Adipocyte (in vitro differentiated cells): ENCODE results near the gene BCAS3.
A peak's percentile ranks its signal among the peaks of the same experiment; 100 is the strongest.
"Not testable (repeated sequence)": the region's sequence is repeated elsewhere in the genome, so short reads cannot be mapped to it uniquely, and the experiment has no call there.

Experiments used
- DNase-seq: peaks from one replicate; pipeline ENCODE4 v3.0.0-alpha.2; 2015; ENCODE audit warnings: low read depth
- H3K27me3 ChIP-seq: replicated peaks from 2 replicates; pipeline ENCODE4 v1.7.0; 2013; ENCODE audit warnings: mild to moderate bottlenecking, low read length, moderate library complexity; ENCODE audit not compliant: control insufficient read depth, insufficient read depth
- H3K36me3 ChIP-seq: 2 replicates; pipeline ENCODE4 v1.7.0; 2013; ENCODE audit warnings: low read length, mild to moderate bottlenecking, moderate library complexity; ENCODE audit not compliant: control insufficient read depth, insufficient read depth, severe bottlenecking
- H3K4me1 ChIP-seq: 2 replicates; pipeline ENCODE4 v1.7.0; 2013; ENCODE audit warnings: mild to moderate bottlenecking, low read length, moderate library complexity; ENCODE audit not compliant: control insufficient read depth, insufficient read depth
- H3K4me3 ChIP-seq: 2 replicates; pipeline ENCODE4 v1.7.0; 2013; ENCODE audit warnings: mild to moderate bottlenecking, low read length, moderate library complexity
- H3K9ac ChIP-seq: 2 replicates; pipeline ENCODE4 v1.7.0; 2013; ENCODE audit warnings: mild to moderate bottlenecking, low read length, moderate library complexity
- H3K9me3 ChIP-seq: 2 replicates; pipeline ENCODE4 v1.7.0; 2013; ENCODE audit warnings: mild to moderate bottlenecking, low read length, moderate library complexity; ENCODE audit not compliant: control insufficient read depth

The BCAS3 gene

DNA sequence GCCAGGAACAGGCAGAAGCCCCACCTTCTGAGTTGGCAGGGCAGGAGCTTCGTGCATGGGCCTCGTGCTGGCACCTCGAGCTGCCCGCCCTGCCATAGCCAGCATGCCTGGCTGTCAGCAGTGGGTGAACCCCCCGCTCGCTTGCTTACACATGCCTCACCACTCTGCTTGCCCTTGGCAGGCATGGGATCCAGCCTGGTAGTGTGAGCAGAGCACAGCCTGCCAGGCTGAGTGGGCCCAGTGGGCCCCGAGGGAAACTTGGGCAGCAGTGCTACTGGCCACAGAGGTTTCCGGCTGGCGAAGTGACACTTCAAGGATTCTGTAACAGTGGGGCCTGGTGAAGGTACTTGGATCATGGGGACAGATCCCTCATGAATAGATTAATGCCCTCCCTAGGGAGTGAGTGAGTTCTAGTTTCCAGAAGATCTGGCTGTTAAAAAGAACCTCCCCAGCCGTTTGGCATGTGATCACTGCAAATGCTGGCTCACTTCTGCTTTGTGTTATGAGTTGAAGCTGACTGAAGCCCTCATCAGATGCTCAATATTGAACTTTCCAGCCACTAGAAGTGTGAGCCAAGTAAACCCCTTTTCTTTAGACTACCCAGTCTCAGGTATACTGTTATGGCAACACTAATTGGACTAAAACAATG lies 114.7 kb downstream of the BCAS3 start:
- Histone ChIP-seq H3K9ac (no peak overlapping the region), H3K9me3 (no peaks in the 10 kb centered on the region), H3K27me3 (no peaks in the 10 kb centered on the region), H3K4me1 (peaks cover 4% of the 10 kb centered on the region), H3K36me3 (no peaks in the 10 kb centered on the region), H3K4me3 (no peak overlapping the region)
- no peak for DNase-seq

DNA sequence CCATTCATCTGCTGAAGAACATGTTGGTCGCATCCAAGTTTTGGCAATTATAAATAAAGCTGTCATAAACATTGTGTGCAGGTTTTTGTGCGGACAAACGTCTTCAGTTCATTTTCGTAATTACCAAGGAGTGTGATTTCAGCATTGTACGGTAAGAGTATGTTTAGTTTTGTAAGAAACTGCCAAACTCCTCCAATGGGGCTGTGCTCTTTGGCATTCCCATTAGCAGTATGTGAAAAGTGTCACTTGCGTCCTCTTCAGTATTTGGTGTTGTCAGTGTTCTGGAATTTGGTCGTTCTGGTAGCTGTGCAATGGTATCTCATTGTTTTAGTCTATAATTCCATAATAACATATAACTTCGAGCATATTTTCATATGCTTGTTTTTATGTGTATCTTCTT lies 120.9 kb downstream of the BCAS3 start:
- no peak overlapping the region for H3K4me3 ChIP-seq
- H3K36me3 ChIP-seq = no peaks in the 10 kb centered on the region
- no peaks in the 10 kb centered on the region for H3K9me3 ChIP-seq
- peaks cover 7% of the 10 kb centered on the region for H3K4me1 ChIP-seq
- H3K27me3 ChIP-seq = no peaks in the 10 kb centered on the region
- no peak for DNase-seq
- no peak overlapping the region for H3K9ac ChIP-seq

DNA sequence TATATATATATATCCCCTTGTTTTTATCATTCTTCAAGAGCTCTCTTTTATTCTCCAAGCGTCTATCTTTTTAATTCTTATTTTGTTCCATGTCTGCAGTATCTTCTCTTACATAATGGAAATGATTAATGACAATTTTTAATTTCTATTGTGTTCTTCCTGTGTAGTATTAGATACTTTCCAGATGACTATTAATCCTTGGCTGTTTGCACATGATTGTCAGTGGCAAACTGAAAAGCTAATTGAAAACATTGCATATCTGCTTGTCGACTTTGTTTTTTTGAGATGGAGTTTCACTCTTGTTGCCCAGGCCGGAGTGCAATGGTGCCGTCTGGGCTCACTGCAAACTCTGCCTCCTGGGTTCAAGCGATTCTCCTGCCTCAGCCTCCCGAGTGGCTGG lies 124.7 kb downstream of the BCAS3 start:
- Histone ChIP-seq H3K4me3 (no peak overlapping the region), H3K9ac (no peak overlapping the region)
- no peak for DNase-seq

DNA sequence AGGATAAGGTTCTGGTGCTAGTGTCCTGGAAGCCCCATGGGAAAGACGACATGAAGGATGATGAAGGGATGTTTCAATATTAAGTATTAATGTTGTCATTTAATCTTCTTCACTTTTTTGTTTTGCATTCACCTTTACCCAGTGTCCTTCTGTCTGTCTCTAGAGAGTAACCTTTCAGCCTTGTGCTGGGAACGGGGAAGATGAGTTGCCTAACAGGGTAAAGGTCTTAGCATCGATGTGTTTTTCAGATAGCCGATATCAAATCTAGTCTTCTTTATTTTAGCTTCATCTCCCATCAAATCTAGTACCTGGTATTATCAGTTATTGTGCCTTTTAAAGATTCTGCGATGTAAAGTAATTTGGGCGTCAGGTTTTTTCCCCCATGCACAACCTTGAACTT lies 125.4 kb downstream of the BCAS3 start:
- Histone ChIP-seq H3K36me3 (no peaks in the 10 kb centered on the region), H3K27me3 (no peaks in the 10 kb centered on the region), H3K4me3 (no peak overlapping the region), H3K9ac (no peak overlapping the region), H3K9me3 (no peaks in the 10 kb centered on the region), H3K4me1 (peaks cover 8% of the 10 kb centered on the region)
- DNase-seq = no peak

More for the DNA sequence above, 124.7 kb downstream of the BCAS3 start:
- Histone ChIP-seq H3K4me1 (peaks cover 7% of the 10 kb centered on the region), H3K27me3 (no peaks in the 10 kb centered on the region), H3K36me3 (no peaks in the 10 kb centered on the region), H3K9me3 (no peaks in the 10 kb centered on the region)

DNA sequence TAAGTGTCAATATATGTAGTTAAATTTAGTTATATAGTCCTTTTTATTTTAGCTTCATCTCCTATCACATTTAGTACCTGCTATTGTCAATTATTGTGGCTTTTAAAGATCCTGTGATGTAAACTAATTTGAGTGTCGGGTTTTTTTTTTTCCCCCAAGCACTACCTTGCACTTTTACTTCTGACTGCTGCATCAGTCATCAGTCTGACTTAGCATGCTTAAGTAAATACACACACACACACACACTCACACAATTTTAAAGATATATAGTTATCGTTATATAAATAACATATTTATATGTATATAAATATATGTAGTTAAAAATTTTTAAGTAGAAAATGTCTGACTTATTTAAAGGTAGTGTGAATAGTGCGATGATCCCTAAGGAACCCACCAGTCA lies 127.2 kb downstream of the BCAS3 start:
- Histone ChIP-seq H3K27me3 (no peaks in the 10 kb centered on the region), H3K9me3 (no peaks in the 10 kb centered on the region), H3K36me3 (no peaks in the 10 kb centered on the region), H3K4me3 (no peak overlapping the region), H3K4me1 (peaks cover 20% of the 10 kb centered on the region), H3K9ac (no peak overlapping the region)
- no peak for DNase-seq

DNA sequence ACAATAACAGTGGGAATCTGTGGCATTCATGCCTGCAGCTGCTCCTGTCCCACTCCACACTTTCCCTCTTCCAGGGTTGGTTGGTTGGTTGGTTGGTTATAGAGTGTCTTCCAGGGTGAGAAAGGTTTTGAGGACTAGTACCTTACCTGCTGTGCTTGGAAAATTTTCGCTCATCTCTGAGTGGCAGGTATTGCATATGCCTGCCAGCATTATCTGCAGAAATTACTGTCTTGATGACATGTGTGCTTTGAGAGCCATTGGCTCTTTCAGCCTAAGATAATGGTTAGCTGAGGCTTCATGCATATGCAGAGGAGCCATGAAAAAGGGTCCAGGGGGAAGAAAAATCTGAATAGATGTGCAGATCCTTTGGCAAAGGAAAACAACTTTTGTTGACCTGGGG lies 131.8 kb downstream of the BCAS3 start:
- DNase-seq = no peak
- peaks cover 14% of the 10 kb centered on the region for H3K4me1 ChIP-seq
- H3K27me3 ChIP-seq = no peaks in the 10 kb centered on the region
- H3K9ac ChIP-seq = no peak overlapping the region
- peaks cover 3% of the 10 kb centered on the region for H3K36me3 ChIP-seq
- H3K9me3 ChIP-seq = no peaks in the 10 kb centered on the region
- no peak overlapping the region for H3K4me3 ChIP-seq

DNA sequence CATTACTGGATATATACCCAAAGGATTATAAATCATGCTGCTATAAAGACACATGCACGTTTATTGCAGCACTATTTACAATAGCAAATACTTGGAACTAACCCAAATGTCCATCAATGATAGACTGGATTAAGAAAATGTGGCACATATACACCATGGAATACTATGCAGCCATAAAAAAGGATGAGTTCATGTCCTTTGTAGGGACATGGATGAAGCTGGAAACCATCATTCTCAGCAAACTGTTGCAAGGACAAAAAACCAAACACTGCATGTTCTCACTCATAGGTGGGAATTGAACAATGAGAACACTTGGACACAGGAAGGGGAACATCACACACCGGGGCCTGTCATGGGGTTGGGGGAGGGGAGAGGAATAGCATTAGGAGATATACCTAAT lies 137.3 kb downstream of the BCAS3 start:
- not testable (repeated sequence) for H3K27me3 ChIP-seq, H3K36me3 ChIP-seq, H3K4me3 ChIP-seq, H3K9me3 ChIP-seq, DNase-seq, H3K9ac ChIP-seq
- H3K4me1 ChIP-seq = peaks cover 18% of the 10 kb centered on the region

DNA sequence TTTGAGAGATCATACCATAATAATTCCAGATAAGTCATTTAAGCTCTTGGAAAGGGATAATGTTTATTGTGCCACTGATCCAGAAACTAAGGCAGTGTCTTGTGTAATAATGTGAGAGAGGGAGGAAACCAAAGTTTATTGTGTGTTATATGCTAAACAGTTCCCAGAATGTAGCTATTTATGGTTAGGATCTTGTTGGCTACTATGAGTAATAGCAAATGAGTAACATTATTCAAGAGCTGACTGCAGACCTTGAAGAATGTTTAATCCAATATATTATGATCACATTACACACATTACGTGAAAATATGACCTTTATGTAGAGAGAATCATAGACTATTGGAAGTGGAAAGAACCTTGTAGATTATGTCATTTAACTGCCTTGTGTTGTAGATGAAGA lies 139.5 kb downstream of the BCAS3 start:
- Histone ChIP-seq H3K27me3 (no peaks in the 10 kb centered on the region), H3K9ac (peak overlapping the region; percentile 9), H3K4me1 (peaks cover 18% of the 10 kb centered on the region), H3K9me3 (no peaks in the 10 kb centered on the region), H3K36me3 (no peaks in the 10 kb centered on the region), H3K4me3 (peak overlapping the region; percentile 66)
- DNase-seq = peak; percentile 89

DNA sequence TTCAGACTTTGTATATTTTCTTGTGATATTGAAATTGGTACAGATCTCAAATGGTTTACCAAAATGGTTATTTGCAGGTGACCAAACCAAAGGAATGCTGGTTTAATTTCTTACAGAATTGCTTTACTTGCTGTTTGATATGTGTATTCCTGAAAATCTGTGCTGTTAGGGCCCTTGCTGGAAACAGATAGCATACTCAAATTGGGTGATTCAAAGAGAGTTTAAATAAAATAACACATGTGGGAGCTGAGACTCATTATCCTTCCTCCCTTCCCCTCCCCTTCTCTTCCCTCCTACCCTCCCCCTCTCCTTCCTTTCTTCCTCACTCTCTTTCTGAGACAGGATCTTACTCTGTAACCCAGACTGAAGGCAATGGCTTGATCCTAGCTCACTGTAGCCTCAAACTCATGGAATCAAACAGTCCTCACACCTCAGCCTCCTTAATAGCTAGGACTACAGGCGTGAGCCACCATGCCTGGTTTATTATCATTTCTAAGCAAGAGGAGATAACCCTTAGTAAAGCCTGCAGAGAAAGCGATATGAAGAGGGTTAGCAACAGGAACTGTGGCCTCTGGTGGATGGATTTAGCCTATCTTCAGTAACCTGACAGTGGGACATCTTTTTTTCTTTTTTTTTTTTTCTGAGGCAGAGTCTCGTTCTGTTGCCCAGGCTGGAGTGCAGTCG lies 141.9 kb downstream of the BCAS3 start:
- H3K36me3 ChIP-seq = no peaks in the 10 kb centered on the region
- no peaks in the 10 kb centered on the region for H3K9me3 ChIP-seq
- H3K4me1 ChIP-seq = peaks cover 21% of the 10 kb centered on the region
- no peaks in the 10 kb centered on the region for H3K27me3 ChIP-seq
- H3K4me3 ChIP-seq = no peak overlapping the region
- no peak overlapping the region for H3K9ac ChIP-seq
- DNase-seq = no peak

DNA sequence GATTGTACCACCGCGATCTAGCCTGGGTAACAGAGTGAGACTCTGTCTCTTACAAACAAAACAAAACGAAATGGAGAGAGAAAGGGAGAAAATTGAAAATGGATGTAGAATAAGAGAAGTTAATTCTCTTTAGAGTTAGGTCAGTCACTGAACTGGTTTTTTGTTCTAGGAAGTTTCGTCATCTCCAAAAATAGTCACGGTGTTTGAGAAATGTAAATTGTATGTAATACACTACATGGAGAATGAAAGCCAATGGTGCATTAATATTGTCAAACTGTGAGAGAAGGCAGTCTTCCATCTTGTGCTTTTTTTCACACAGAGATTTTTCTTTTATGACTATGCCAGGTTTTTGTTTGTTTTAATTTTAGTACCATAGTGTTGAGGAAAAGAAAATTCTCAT lies 145.9 kb downstream of the BCAS3 start:
- Histone ChIP-seq H3K9ac (no peak overlapping the region), H3K4me3 (no peak overlapping the region), H3K9me3 (no peaks in the 10 kb centered on the region), H3K27me3 (no peaks in the 10 kb centered on the region), H3K36me3 (no peaks in the 10 kb centered on the region), H3K4me1 (peaks cover 3% of the 10 kb centered on the region)
- peak; percentile 39 for DNase-seq

DNA sequence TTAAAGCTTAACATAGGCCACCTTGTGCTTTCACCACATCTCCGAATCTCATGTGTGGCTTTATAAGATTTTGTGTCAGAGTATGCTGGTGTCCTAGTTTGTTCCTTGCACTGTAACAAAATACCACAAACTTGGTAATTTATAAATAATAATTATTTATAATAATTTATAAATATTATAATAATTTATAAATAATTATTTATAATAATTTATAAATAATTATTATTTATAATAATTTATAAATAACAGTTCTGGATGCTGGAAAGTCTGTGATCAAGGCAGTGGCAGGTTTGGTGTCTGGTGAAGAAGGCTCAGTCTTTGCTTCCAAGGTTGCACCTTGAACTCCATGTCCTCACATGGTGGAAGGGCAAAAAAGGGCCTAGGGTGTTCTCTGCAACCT lies 147.7 kb downstream of the BCAS3 start:
- no peak for DNase-seq
- Histone ChIP-seq H3K4me3 (no peak overlapping the region), H3K9me3 (no peaks in the 10 kb centered on the region)

DNA sequence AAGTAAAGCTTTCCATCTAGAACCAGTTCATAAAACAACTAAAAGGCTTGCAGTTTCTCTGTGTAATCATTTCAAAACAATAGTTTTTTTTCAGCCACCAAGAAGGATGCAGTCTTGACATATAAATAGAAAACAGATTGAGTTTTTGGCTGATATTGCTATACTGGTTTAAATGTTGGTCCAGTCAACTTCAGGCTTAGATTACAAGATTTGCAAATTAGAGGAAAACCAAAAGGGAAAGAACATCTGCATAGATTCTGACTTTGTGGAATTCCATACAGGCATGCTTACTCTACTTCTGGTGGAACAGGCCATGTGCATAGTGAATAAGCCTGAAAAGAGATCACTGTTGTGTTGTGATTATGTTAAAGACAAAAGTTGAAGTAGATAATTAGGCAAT lies 150.3 kb downstream of the BCAS3 start:
- peaks cover 14% of the 10 kb centered on the region for H3K4me1 ChIP-seq
- no peaks in the 10 kb centered on the region for H3K9me3 ChIP-seq
- no peak overlapping the region for H3K9ac ChIP-seq
- no peak overlapping the region for H3K4me3 ChIP-seq
- no peaks in the 10 kb centered on the region for H3K36me3 ChIP-seq
- no peaks in the 10 kb centered on the region for H3K27me3 ChIP-seq
- DNase-seq = peak; percentile 87

More for the DNA sequence above, 147.7 kb downstream of the BCAS3 start:
- no peaks in the 10 kb centered on the region for H3K36me3 ChIP-seq
- no peaks in the 10 kb centered on the region for H3K27me3 ChIP-seq
- H3K9ac ChIP-seq = no peak overlapping the region
- H3K4me1 ChIP-seq = peaks cover 3% of the 10 kb centered on the region
